Cerebellar nuclear complex (tissue), 1 donor: ENCODE measurements around the gene PITPNM1.
"Not testable (repeated sequence)": the region's sequence is repeated elsewhere in the genome, so short reads cannot be mapped to it uniquely, and the experiment has no call there.

Source experiments
- DNase-seq, 2 experiments: peaks; one replicate each; lab custom pipeline; 2025; lab: John Stamatoyannopoulos, UW

Gene PITPNM1

GRCh38 chr11:67489885-67490726 lies 15.1 kb downstream of the PITPNM1 start:
- DNase-seq = no peak

- no peak for DNase-seq
Observed at GRCh38 chr11:67489203-67489884, 15.8 kb downstream of the PITPNM1 start.

DNA sequence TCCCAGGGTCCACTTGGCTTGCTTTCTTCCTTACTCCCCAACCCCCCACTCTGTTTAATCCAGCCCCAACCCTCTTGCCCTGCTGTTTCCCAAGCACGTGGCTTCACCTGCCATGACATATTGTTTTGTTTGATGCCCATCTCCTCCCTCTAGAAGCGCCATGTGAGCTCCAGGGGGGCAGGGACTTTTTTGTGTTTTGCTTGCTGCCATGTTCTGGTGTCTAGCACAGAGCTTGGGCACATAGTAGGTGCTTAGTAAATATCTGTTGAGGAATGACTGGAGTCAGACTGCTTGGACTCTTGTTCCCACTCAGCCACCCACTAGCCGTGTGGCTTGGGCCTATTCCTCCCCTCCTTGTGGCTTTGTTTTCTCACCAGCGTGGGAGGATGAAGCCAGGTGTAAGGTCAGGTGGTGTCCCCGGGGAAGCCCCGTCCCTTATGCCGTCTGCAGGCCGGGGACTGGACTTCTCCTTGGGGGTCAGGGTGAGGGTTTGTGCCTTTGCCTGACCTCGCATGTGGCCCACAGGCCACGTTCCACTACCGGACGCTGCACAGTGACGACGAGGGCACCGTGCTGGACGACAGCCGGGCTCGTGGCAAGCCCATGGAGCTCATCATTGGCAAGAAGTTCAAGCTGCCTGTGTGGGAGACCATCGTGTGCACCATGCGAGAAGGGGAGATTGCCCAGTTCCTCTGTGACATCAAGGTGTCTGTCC lies 18.5 kb downstream of the PITPNM1 start:
- no peak for DNase-seq

DNA sequence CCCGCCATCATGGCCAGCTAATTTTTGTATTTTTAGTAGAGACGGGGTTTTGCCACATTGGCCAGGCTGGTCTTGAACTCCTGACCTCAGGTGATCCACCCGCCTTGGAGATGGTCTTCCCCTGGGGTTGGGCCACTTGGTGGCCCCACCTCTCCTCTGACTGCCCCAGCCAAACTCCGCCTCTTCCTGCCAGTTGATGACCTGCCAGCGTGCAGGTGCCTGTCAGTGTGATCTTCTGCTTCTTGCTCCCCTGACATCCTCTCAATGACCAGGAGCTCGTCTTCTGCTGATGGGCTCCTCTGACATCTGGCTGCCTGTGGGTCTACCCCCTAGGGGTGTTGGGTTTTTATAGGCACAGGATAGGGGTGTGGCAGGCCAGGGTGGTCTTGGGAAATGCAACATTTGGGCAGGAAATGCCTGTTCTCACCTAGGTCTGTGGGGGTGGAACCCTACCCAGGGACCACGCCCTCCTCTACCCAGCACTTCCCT lies 19.2 kb downstream of the PITPNM1 start:
- not testable (repeated sequence) for DNase-seq

DNA sequence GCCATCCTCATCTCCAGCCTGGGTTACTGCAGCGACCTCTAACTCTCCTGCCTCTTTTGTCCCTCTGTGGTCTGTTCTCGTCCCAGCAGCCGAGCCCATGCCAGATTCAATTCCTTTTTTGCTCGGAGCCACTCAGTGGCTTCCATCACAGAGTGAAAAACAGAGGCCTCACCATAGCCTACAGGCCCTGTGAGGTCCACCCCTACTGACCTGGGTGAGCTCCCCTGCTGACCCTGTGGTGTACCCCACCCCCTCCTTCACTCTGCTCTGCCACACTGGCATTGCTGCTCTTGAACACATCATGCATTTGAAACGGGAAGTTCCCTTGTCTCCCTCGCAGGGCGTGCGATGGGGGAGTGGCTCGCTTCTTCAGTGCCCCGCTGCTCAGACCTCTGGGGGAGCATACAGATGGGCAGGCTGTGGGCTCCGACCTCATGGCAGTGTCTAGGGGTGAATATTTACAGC lies 20.3 kb downstream of the PITPNM1 start:
- DNase-seq = no peak

- DNase-seq = no peak
Observed at GRCh38 chr11:67483831-67484665, 21.1 kb downstream of the PITPNM1 start.

GRCh38 chr11:67482827-67483798 lies 22.1 kb downstream of the PITPNM1 start, which contains the start of gene AIP:
TSS of gene AIP (plus strand) at chr11:67483026. CDS start at chr11:67483159, 133 bp downstream.
- peak; percentile 81 to 92 for DNase-seq

DNA sequence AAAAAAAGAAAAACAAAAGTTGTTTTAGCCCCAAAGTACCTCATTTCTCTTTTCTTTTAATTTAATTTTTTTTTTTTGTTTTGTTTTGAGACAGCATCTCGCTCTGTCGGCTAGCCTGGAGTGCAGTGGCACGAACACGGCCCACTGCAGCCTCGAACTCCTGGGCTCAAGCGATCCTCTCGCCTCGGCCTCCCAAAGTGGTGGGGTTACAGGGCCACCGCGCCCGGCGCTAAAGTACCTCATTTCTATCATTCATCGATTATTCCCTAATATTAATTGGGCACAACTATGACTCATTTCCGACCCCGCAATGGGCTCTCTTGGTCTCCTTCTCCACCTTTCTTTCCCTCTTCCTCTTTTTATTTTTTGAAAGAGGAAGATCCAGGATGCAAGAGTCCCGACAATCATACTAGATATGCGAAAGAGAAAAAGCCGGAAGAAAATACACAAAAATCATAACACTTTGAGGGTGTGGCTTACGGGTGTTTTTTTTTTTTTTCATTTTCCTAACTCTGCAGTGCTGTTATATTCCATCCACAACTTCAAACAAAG lies 22.8 kb downstream of the PITPNM1 start:
- DNase-seq = no peak

DNA sequence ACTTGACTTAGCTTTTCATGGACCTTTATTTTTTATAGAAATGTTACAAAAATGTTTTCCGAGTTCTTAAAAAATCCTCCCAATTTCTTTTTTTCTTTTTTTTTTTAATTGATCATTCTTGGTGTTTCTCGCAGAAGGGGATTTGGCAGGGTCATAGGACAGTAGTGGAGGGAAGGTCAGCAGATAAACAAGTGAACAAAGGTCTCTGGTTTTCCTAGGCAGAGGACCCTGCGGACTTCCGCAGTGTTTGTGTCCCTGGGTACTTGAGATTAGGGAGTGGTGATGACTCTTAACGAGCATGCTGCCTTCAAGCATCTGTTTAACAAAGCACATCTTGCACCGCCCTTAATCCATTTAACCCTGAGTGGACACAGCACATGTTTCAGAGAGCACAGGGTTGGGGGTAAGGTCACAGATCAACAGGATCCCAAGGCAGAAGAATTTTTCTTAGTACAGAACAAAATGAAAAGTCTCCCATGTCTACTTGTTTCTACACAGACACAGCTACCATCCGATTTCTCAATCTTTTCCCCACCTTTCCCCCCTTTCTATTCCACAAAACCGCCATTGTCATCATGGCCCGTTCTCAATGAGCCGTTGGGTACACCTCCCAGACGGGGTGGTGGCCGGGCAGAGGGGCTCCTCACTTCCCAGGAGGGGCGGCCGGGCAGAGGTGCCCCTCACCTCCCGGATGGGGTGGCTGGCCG lies 27.7 kb downstream of the PITPNM1 start:
- not testable (repeated sequence) for DNase-seq

- not testable (repeated sequence) for DNase-seq
Observed at GRCh38 chr11:67476692-67477091, 28.5 kb downstream of the PITPNM1 start.

GRCh38 chr11:67472882-67473281 lies 32.3 kb downstream of the PITPNM1 start:
- no peak for DNase-seq

GRCh38 chr11:67470337-67471002 lies 34.7 kb downstream of the PITPNM1 start:
- DNase-seq = no peak

GRCh38 chr11:67469508-67469811 lies 35.7 kb downstream of the PITPNM1 start:
- DNase-seq = no peak

DNA sequence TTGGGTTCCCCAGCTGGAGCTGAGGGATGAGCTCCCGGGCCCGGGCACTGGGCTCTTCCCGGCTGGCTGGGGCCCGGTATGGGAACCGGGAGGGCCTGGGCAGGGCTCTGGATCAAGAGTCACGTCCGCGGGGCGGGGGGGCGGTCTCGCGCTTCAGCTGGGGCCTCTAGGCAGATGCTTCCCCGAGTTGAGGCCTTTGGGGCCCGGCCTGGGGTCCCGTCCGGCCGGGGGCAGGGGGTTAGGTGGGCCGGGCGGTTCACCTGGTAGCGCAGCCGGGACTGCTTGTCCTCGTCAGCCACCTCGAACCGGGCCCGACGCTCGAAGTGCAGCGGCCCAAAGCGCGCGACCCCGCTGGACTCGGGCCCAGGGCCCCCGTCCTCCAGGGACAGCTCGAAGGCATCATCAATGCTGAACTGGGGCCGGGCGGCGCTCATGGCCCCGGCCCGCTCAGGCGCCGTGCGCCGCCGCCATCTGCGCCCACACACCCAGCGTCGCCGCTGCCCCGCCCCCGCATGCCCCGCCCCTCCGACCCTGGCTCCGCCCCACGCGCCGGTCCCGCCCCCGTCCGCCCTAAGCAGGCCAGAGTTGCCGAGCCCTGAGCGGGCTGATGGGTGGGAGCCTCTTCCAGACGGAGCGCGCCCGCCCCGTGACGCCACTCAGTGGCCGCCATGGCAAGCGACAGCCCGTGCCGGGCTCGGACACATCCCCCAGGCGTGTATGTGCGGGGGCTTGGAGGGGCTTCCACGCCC lies 36.2 kb downstream of the PITPNM1 start, which contains the start of gene TMEM134:
Gene TMEM134, minus strand, starts transcription at position 493 of the 749 bp plus-strand sequence. Its CDS starts 59 bp downstream, at position 434.
- peak; percentile 69 to 79 for DNase-seq

- no peak for DNase-seq
Observed at GRCh38 chr11:67468456-67468758, 36.8 kb downstream of the PITPNM1 start.

GRCh38 chr11:67468056-67468455 lies 37.1 kb downstream of the PITPNM1 start:
- DNase-seq = no peak

DNA sequence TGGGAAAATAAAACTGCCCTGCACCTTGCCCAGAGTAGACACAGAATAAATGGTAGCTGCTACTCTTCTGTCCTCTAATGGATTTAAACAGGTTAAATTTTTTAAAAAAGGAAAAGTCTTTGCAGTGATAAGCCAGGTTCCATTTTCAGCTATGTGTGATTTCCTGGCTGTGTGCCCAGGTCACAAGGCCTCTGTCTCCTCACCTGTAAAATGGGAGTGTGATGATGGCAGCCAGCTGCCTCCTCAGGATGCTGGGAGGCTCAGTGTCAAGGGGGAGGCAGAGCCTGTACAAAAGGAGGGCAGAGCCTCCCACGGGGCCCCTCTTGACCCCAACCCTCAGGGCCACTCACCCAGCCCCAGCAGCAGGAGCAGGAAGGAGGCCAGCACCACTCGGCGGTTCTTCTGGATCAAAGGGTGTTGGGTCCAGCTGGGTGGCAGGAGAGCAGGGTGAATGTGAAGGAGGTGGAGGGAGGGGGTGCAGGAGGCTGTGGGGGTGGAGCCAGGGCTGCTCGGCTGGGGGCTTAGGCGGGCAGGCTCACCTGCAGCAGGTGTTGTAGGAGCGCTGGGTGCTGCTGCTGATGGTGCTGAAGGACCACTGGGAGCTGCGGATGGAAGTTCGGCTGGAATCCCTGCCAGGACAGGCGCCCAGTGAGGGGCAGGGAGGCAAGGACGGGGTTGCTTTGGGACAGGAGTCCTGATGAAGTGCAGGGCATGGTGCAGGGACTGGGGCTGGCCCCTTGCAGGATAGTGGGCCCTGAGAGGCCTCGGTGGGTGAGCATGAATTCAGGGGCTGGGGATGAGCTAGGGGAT lies 38.0 kb downstream of the PITPNM1 start:
- no peak for DNase-seq
